HepG2 (cell line): ENCODE results near the gene FKBP5. TPM values are rescaled to one million over a fixed set of nuclear protein-coding genes. Genes with fewer than 3 reads are reported as not detected.
A peak's percentile ranks its signal among the peaks of the same experiment; 100 is the strongest.

Experiments
- CSRNP1 ChIP-seq: sonication (generic); formaldehyde crosslinking; IDR thresholded peaks from 2 replicates; pipeline ENCODE4 v1.8.1; 2023; ENCODE audit warnings: mild to moderate bottlenecking, missing genetic modification reagents
- FOXC1 ChIP-seq: sonication (generic); formaldehyde crosslinking; IDR thresholded peaks from 2 replicates; pipeline ENCODE4 v1.8.0; 2022; ENCODE audit warnings: mild to moderate bottlenecking, missing genetic modification reagents, borderline replicate concordance
- HMG20B ChIP-seq: conservative IDR thresholded peaks from 2 replicates; pipeline ENCODE4 v1.6.1; 2016; ENCODE audit warnings: missing genetic modification reagents, missing compliant biosample characterization
- IRF9 ChIP-seq: sonication (generic); formaldehyde crosslinking; IDR thresholded peaks from 2 replicates; pipeline ENCODE4 v1.8.0; 2022; ENCODE audit warnings: missing genetic modification reagents, mild to moderate bottlenecking, borderline replicate concordance
- MXD1 ChIP-seq: sonication (generic); formaldehyde crosslinking; IDR thresholded peaks from 2 replicates; pipeline ENCODE4 v1.4.0; 2020; ENCODE audit warnings: mild to moderate bottlenecking, missing genetic modification reagents
- NCOR1 ChIP-seq: fragments of 200-600 bp; sonication (generic); IDR thresholded peaks from 2 replicates; pipeline ENCODE4 v1.7.0; 2017; ENCODE audit warnings: antibody characterized with exemption, low read length, borderline replicate concordance
- PAWR ChIP-seq: sonication (generic); formaldehyde crosslinking; IDR thresholded peaks from 2 replicates; pipeline ENCODE4 v1.4.0; 2020; ENCODE audit warnings: missing genetic modification reagents, mild to moderate bottlenecking, borderline replicate concordance
- SPEN ChIP-seq: sonication (generic); formaldehyde crosslinking; IDR thresholded peaks from 2 replicates; pipeline ENCODE4 v1.5.1; 2020; ENCODE audit warnings: low read depth, mild to moderate bottlenecking, missing genetic modification reagents
- ZNF331 ChIP-seq: sonication (generic); formaldehyde crosslinking; IDR thresholded peaks from 2 replicates; pipeline ENCODE4 v1.4.0; 2020; ENCODE audit warnings: missing genetic modification reagents
- ZNF446 ChIP-seq: sonication (generic); formaldehyde crosslinking; IDR thresholded peaks from 2 replicates; pipeline ENCODE4 v1.5.0; 2020; ENCODE audit warnings: mild to moderate bottlenecking, missing genetic modification reagents
- ZNF615 ChIP-seq: sonication (generic); formaldehyde crosslinking; IDR thresholded peaks from 2 replicates; pipeline ENCODE4 v1.5.0; 2020; ENCODE audit warnings: mild to moderate bottlenecking, missing genetic modification reagents, borderline replicate concordance
- polyA plus RNA-seq, 8 experiments: library from polyadenylated mRNA; depleted of rRNA in 3 of 8; stranded (reverse) in 7 of 8; unstranded in 1 of 8; fragments of >200 nt; fragmentation: Illumina TruSeq in 4 of 8; extraction: Trizol in 4 of 8; gene quantifications; 2 replicates each; pipeline versions ENCODE4 v1.2.1 to v1.2.3, GENCODE V29; 2011 to 2016; ENCODE audit warnings: low read depth in 4 of 8, missing spikeins in 1 of 8, mixed read lengths in 1 of 8; ENCODE audit not compliant: insufficient read depth in 1 of 8
- total RNA-seq, 5 experiments: library from RNA; depleted of rRNA; stranded (reverse); fragments of >200 nt; fragmentation: Illumina TruSeq; extraction: Trizol; gene quantifications; 2 replicates each; pipeline ENCODE4 v1.2.3, GENCODE V29; 2016; ENCODE audit warnings: low read depth in 1 of 5
- TF ChIP-seq, protein P1 (sequence below): IDR thresholded peaks from 2 replicates; pipeline ENCODE4 v1.6.1; 2012; ENCODE audit warnings: low read length, improper control_type of control experiment
- TF ChIP-seq, protein P2 (sequence below): sonication (generic); formaldehyde crosslinking; IDR thresholded peaks from 2 replicates; pipeline ENCODE4 v1.5.0; 2020; ENCODE audit warnings: mild to moderate bottlenecking, missing genetic modification reagents, borderline replicate concordance

FKBP5 gene
- total and polyA plus RNA-seq, 2 of the 13 experiments (the other 11 are each of a cell fraction or from before 2014, with no cell fraction given) = 8.0 to 17.4 TPM

DNA sequence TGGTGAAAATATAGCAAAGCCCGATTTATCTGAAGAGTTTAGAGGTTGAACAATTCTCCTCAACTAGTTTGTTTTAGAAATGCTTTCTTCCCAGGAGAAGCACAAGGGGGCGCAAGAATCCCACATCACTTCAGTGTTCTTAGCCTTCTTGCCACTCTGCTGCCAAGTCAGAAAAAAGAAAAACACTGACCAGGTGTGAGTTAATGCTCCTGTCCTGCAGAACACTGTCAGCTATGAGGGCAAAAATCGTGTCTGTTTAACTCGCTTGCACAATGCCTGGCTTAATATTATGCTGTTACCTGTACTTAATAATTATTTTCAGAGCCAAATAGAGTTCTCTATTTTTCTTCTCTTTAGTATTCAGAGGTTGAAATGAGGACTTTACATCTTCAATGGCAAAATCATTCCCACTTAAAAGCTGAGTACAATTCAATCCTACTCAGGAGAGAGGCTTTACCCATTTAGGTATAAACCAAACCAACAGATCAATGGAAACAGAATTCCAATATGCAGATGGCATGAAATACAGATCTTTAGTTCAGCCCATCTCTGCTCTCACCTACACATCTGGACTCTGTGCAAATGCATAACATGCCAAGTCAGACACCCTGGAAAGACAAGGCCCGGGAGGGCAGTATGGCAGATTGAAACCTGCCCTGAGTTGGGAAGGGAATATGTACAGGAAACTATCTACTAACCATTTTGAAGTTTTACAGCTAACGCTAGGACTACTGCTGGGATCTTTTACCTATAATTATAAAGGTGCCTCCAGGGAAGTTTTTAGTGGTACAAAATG lies 104.6 kb downstream of the FKBP5 start (continued):
- TF ChIP-seq CSRNP1 (CRISPR knock-in tag) (no peak), SPEN (CRISPR knock-in tag) (no peak), HMG20B (CRISPR knock-in tag) (no peak), PAWR (CRISPR knock-in tag) (no peak), ZNF615 (CRISPR knock-in tag) (no peak), MXD1 (CRISPR knock-in tag) (no peak), FOXC1 (CRISPR knock-in tag) (no peak), NCOR1 (no peak), ZNF446 (CRISPR knock-in tag) (no peak), ZNF331 (peak; percentile 55; the same call in 1 of the 2 replicates), IRF9 (CRISPR knock-in tag) (no peak)
- TF ChIP-seq, protein P1, sequence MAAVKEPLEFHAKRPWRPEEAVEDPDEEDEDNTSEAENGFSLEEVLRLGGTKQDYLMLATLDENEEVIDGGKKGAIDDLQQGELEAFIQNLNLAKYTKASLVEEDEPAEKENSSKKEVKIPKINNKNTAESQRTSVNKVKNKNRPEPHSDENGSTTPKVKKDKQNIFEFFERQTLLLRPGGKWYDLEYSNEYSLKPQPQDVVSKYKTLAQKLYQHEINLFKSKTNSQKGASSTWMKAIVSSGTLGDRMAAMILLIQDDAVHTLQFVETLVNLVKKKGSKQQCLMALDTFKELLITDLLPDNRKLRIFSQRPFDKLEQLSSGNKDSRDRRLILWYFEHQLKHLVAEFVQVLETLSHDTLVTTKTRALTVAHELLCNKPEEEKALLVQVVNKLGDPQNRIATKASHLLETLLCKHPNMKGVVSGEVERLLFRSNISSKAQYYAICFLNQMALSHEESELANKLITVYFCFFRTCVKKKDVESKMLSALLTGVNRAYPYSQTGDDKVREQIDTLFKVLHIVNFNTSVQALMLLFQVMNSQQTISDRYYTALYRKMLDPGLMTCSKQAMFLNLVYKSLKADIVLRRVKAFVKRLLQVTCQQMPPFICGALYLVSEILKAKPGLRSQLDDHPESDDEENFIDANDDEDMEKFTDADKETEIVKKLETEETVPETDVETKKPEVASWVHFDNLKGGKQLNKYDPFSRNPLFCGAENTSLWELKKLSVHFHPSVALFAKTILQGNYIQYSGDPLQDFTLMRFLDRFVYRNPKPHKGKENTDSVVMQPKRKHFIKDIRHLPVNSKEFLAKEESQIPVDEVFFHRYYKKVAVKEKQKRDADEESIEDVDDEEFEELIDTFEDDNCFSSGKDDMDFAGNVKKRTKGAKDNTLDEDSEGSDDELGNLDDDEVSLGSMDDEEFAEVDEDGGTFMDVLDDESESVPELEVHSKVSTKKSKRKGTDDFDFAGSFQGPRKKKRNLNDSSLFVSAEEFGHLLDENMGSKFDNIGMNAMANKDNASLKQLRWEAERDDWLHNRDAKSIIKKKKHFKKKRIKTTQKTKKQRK = no peak
- TF ChIP-seq, protein P2, sequence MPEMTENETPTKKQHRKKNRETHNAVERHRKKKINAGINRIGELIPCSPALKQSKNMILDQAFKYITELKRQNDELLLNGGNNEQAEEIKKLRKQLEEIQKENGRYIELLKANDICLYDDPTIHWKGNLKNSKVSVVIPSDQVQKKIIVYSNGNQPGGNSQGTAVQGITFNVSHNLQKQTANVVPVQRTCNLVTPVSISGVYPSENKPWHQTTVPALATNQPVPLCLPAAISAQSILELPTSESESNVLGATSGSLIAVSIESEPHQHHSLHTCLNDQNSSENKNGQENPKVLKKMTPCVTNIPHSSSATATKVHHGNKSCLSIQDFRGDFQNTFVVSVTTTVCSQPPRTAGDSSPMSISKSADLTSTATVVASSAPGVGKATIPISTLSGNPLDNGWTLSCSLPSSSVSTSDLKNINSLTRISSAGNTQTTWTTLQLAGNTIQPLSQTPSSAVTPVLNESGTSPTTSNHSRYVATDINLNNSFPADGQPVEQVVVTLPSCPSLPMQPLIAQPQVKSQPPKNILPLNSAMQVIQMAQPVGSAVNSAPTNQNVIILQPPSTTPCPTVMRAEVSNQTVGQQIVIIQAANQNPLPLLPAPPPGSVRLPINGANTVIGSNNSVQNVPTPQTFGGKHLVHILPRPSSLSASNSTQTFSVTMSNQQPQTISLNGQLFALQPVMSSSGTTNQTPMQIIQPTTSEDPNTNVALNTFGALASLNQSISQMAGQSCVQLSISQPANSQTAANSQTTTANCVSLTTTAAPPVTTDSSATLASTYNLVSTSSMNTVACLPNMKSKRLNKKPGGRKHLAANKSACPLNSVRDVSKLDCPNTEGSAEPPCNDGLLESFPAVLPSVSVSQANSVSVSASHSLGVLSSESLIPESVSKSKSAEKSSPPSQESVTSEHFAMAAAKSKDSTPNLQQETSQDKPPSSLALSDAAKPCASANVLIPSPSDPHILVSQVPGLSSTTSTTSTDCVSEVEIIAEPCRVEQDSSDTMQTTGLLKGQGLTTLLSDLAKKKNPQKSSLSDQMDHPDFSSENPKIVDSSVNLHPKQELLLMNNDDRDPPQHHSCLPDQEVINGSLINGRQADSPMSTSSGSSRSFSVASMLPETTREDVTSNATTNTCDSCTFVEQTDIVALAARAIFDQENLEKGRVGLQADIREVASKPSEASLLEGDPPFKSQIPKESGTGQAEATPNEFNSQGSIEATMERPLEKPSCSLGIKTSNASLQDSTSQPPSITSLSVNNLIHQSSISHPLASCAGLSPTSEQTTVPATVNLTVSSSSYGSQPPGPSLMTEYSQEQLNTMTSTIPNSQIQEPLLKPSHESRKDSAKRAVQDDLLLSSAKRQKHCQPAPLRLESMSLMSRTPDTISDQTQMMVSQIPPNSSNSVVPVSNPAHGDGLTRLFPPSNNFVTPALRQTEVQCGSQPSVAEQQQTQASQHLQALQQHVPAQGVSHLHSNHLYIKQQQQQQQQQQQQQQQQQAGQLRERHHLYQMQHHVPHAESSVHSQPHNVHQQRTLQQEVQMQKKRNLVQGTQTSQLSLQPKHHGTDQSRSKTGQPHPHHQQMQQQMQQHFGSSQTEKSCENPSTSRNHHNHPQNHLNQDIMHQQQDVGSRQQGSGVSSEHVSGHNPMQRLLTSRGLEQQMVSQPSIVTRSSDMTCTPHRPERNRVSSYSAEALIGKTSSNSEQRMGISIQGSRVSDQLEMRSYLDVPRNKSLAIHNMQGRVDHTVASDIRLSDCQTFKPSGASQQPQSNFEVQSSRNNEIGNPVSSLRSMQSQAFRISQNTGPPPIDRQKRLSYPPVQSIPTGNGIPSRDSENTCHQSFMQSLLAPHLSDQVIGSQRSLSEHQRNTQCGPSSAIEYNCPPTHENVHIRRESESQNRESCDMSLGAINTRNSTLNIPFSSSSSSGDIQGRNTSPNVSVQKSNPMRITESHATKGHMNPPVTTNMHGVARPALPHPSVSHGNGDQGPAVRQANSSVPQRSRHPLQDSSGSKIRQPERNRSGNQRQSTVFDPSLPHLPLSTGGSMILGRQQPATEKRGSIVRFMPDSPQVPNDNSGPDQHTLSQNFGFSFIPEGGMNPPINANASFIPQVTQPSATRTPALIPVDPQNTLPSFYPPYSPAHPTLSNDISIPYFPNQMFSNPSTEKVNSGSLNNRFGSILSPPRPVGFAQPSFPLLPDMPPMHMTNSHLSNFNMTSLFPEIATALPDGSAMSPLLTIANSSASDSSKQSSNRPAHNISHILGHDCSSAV = no peak
